HepG2 (cell line): ENCODE measurements around the gene STX4. TPM values are rescaled to one million over a fixed set of nuclear protein-coding genes. Genes with fewer than 3 reads are reported as not detected.

Experiments used
- BCLAF1 ChIP-seq: fragments of 450-650 bp; IDR thresholded peaks from 2 replicates; pipeline ENCODE4 v1.6.1; 2017; ENCODE audit warnings: mild to moderate bottlenecking
- FOXC1 ChIP-seq: sonication (generic); formaldehyde crosslinking; IDR thresholded peaks from 2 replicates; pipeline ENCODE4 v1.8.0; 2022; ENCODE audit warnings: mild to moderate bottlenecking, missing genetic modification reagents, borderline replicate concordance
- ZBTB4 ChIP-seq: sonication (generic); formaldehyde crosslinking; IDR thresholded peaks from 2 replicates; pipeline ENCODE4 v1.4.0; 2020; ENCODE audit warnings: missing genetic modification reagents, mild to moderate bottlenecking, borderline replicate concordance
- ZNF407 ChIP-seq: sonication (generic); formaldehyde crosslinking; IDR thresholded peaks from one replicate; pipeline ENCODE4 v1.5.1; 2020; ENCODE audit warnings: mild to moderate bottlenecking, missing genetic modification reagents; ENCODE audit errors: not compliant biosample characterization
- ZNF780A ChIP-seq: sonication (generic); formaldehyde crosslinking; IDR thresholded peaks from 2 replicates; pipeline ENCODE4 v1.8.0; 2022; ENCODE audit warnings: mild to moderate bottlenecking, missing genetic modification reagents, moderate library complexity
- polyA plus RNA-seq, 8 experiments: library from polyadenylated mRNA; depleted of rRNA in 3 of 8; stranded (reverse) in 7 of 8; unstranded in 1 of 8; fragments of >200 nt; fragmentation: Illumina TruSeq in 4 of 8; extraction: Trizol in 4 of 8; gene quantifications; 2 replicates each; pipeline versions ENCODE4 v1.2.1 to v1.2.3, GENCODE V29; 2011 to 2016; ENCODE audit warnings: low read depth in 4 of 8, missing spikeins in 1 of 8, mixed read lengths in 1 of 8; ENCODE audit not compliant: insufficient read depth in 1 of 8
- total RNA-seq, 5 experiments: library from RNA; depleted of rRNA; stranded (reverse); fragments of >200 nt; fragmentation: Illumina TruSeq; extraction: Trizol; gene quantifications; 2 replicates each; pipeline ENCODE4 v1.2.3, GENCODE V29; 2016; ENCODE audit warnings: low read depth in 1 of 5
- TF ChIP-seq, protein P1 (sequence below), 2 experiments: IDR thresholded peaks; 2 replicates each; pipeline ENCODE4 v1.6.1; 2011 to 2012; ENCODE audit warnings: low read length in 2 of 2, borderline replicate concordance in 1 of 2, low read depth in 1 of 2, mild to moderate bottlenecking in 1 of 2, moderate library complexity in 1 of 2

Gene STX4
- total and polyA plus RNA-seq, 2 of the 13 experiments (the other 11 are each of a cell fraction or from before 2014, with no cell fraction given) = 29.2 to 34.6 TPM

GRCh38 chr16:31073970-31074813 is 40.8 kb downstream of the STX4 start, which contains the start of the genes ZNF646 and ZNF668 (continued):
- TF ChIP-seq BCLAF1 (no peak), ZNF780A (CRISPR knock-in tag) (no peak; the same call in 1 of the 2 replicates), ZBTB4 (CRISPR knock-in tag) (no peak), FOXC1 (no peak), ZNF407 (CRISPR knock-in tag) (no peak)
- TF ChIP-seq, protein P1, sequence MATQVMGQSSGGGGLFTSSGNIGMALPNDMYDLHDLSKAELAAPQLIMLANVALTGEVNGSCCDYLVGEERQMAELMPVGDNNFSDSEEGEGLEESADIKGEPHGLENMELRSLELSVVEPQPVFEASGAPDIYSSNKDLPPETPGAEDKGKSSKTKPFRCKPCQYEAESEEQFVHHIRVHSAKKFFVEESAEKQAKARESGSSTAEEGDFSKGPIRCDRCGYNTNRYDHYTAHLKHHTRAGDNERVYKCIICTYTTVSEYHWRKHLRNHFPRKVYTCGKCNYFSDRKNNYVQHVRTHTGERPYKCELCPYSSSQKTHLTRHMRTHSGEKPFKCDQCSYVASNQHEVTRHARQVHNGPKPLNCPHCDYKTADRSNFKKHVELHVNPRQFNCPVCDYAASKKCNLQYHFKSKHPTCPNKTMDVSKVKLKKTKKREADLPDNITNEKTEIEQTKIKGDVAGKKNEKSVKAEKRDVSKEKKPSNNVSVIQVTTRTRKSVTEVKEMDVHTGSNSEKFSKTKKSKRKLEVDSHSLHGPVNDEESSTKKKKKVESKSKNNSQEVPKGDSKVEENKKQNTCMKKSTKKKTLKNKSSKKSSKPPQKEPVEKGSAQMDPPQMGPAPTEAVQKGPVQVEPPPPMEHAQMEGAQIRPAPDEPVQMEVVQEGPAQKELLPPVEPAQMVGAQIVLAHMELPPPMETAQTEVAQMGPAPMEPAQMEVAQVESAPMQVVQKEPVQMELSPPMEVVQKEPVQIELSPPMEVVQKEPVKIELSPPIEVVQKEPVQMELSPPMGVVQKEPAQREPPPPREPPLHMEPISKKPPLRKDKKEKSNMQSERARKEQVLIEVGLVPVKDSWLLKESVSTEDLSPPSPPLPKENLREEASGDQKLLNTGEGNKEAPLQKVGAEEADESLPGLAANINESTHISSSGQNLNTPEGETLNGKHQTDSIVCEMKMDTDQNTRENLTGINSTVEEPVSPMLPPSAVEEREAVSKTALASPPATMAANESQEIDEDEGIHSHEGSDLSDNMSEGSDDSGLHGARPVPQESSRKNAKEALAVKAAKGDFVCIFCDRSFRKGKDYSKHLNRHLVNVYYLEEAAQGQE (IDR thresholded peaks at IDR 0.05; ENCODE audit: borderline replicate concordance in 1 of 2, low read depth in 1 of 2, low read length in 2 of 2) = no peak
